IPS-18c (cell line): ENCODE measurements around the gene DMPK.

Source experiments
- H3K4me3 ChIP-seq: 2 replicates; pipeline ENCODE4 v1.7.0; 2013; ENCODE audit warnings: low read depth, mild to moderate bottlenecking, low read length, moderate library complexity; ENCODE audit not compliant: insufficient read depth
- H3K9me3 ChIP-seq: one replicate; pipeline ENCODE4 v1.6.1; 2013; ENCODE audit warnings: mild to moderate bottlenecking, low read length, moderate library complexity; ENCODE audit not compliant: control insufficient read depth, insufficient read depth

DMPK gene, protein sequence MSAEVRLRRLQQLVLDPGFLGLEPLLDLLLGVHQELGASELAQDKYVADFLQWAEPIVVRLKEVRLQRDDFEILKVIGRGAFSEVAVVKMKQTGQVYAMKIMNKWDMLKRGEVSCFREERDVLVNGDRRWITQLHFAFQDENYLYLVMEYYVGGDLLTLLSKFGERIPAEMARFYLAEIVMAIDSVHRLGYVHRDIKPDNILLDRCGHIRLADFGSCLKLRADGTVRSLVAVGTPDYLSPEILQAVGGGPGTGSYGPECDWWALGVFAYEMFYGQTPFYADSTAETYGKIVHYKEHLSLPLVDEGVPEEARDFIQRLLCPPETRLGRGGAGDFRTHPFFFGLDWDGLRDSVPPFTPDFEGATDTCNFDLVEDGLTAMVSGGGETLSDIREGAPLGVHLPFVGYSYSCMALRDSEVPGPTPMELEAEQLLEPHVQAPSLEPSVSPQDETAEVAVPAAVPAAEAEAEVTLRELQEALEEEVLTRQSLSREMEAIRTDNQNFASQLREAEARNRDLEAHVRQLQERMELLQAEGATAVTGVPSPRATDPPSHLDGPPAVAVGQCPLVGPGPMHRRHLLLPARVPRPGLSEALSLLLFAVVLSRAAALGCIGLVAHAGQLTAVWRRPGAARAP

DNA sequence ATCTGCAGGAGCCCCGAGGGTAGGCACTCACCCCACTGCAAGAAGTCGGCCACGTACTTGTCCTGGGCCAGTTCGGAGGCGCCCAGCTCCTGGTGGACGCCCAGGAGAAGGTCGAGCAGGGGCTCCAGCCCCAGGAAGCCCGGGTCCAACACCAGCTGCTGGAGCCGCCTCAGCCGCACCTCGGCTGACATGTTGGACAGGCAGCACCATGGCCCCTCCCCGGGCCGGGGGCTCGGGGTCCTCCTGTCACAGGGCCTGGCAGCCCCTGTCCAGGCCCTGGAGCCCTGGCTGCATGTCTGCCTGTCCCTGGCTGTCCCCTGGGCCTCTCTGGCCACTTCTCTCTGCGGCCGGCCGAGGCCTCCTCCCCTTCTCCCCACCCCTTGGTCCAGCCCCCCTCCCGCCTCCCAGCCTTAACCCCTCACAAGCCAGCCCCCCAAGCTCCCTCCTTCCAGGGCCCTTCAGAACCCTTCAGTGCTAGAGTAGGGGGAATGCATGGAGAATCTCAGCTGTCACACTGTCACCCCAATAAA is at the start of gene DMPK:
DMPK (minus strand) TSS at position 329 of the 530 bp plus-strand sequence; CDS start at position 191, 138 bp downstream.
- Histone ChIP-seq H3K4me3 (no peak within 1 kb of the TSS), H3K9me3 (no peaks in the 10 kb centered on the region)

DNA sequence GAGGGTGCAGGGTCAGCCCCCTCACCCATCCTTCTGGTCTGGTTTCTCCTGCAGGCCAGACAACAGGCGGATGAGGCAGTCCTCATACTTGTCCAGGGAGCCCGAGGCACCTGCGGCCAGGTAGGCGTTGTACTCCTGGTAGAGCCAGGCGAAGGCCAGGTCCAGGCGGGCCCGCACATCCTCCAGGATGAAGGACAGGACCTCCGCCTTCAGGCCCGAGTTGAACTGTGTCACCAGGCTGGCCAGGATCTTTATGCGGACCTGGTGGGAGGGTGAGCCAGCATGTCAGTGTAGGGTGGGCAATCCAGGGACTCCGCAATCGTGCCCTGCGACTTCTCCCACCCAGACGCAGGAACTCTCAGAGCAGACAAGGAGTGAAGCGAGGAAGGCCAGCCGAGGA is 46.7 kb upstream of the DMPK start:
- Histone ChIP-seq H3K9me3 (no peaks in the 10 kb centered on the region), H3K4me3 (no peak overlapping the region)

DNA sequence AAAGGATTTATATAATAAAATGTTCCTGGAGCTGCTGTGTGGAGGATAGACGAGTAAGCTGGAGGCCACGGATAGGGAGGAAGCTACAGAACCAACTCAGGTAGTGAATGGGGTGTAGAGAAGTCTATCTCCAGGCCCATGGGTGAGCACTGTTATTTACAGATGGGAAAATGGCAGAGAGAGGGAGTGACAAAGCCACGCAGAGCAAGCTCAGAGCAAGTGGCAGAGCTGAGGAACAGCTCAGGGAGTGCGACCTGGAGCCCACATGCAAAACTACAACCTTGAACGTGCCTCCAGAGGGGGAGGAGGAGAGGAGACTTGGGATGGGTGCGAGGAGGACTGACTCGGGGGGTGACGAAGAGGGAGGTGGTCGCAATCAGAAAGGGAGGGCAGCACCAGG is 46.2 kb upstream of the DMPK start:
- Histone ChIP-seq H3K4me3 (no peak overlapping the region), H3K9me3 (no peaks in the 10 kb centered on the region)

DNA sequence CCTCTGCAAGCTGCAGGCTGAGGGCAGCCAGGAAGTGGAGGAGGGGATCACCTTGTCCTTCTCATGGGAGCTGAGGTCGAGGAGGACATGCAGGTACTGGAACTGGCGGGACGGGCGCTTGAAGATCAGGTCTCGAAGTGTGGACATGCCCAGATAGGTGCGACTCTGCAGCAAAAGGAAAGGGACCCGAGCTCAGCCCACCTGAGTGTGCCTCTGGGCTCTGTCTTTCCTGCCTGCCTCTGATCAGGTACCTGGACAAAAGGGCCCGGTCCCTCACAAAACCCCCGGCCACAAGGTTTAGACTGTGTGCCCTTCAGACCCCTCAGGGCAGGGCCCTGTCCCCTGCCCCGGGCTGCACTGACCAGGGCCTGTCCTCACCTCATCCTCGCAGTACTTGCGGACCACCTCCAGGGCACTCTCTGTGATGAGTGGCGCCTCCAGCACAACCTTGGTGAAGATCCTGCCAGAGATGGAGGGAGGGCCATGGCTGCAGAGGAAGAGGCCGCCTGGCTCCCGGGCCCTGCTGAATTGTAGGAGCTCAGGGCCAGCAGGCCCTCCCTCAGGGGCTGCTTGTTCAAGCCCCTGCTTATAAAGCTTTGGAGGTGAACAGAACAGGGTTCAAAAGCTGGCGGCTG is 45.3 kb upstream of the DMPK start:
- H3K9me3 ChIP-seq = no peaks in the 10 kb centered on the region
- no peak overlapping the region for H3K4me3 ChIP-seq

DNA sequence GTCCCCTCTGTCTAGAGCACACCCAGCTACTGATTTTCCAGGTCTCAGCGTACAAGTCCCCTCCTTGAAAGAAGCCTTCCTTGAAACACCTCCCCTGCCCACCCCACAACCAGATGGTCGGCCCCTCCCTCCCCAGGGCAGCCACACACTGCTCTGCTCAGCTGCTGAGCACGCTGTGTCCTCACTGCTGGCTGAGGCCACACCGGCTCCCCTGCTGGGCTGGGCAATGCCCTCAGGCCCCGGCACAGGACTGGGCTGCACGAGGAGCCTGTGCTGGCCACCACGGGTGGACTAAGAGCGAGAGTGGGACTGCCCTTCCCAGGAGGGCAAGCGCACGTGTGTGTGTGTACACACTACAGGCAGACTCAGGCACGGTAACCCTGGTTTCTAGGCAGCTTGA is 44.6 kb upstream of the DMPK start:
- no peaks in the 10 kb centered on the region for H3K9me3 ChIP-seq
- H3K4me3 ChIP-seq = no peak overlapping the region

DNA sequence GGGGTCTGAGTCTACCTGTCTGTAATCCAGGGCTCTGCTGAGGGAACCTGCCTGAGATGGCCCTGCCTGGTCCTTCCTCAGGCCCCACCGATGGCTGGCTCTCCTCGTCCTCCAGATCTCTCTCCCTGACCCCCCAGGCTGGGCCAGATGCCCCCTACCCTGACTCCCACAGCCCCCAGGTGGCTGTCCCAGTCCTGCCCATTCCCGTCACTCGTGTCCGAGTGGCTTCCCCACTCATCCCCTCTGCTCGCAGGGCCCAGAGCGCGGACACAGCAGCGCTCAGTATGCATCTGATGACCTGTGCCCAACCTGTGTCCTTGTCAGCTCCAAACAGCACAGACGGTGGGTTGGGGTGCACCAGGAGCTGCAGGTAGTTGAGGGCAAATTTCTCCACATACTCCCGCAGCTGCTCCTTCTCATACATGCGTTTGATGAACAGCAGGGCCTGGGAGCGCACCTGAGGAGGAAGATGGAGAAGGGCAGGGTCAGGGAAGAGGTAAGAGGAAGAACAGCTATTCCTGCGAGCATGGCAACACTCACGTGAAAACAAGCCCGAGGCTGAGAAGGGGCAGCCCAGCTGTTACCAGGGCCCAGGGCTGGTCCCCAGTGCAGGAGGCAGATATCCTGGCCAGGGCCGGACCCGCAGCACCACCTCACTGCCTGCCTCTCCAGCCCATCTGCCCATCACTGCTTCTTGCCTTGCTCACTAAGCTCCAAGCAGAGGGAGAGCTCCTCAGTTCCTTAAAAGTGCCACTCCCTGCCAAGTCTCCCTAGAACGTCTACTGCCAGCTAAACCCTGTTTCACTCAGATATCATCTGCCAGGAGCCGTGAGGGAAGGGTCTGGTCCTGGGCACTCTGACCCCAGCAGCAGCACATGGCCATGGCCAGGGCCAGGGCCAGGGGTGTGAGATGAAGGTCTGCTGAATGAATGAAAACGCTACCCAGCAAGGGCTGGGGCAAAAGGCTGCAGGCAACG is 43.9 kb upstream of the DMPK start:
- H3K4me3 ChIP-seq = no peak overlapping the region
- no peaks in the 10 kb centered on the region for H3K9me3 ChIP-seq

DNA sequence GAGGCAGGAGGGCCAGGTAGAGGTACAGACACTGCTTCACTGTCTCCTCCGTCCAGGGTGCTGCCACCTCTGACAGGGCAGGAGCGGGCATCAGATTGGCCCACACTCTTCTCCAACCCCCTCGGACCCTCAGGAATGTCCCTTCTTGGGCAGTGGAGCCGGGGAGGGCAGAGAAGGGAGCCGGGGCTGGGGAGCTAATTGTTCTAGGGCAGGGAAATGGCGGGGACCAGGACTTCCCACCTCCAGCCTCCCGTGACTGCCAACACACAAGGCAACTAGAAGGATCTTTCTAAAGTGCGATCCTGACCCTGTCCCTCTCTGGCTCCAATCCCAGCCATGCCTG is 42.9 kb upstream of the DMPK start:
- H3K9me3 ChIP-seq = no peaks in the 10 kb centered on the region
- no peak overlapping the region for H3K4me3 ChIP-seq

DNA sequence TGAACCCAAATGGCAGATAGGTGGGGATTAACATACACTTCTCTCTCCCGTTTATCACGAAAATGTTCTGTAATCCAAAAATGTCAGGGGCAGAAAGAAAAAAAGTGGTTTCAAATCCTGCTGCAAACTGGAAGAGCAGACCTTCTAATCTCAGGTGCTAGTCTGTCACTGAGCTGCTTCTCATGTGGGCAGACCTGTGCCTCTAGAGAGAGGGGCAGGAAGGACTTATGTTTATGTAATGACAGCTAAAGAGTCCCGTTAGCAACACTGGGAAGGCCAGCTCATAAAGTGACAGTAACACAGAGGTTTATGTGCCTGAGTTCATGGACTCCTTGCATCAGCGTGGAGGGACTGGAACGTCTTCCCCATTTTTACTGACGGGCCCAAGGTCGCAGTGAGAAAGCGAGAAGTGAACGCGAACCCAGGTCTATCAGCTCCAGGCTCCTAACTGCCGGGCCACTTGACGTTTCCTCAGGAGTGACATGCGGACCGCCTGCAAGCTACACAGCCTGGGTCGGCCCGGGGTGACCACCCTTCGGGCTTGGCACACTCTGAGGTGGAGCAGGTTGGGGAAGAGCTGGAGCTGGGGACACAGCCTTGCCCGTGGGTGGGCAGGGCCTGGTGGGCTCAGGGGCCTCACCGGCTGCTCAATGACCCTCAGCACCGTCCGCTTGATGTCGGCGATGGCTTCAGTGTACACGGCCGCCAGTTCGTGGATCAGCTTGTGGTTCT is 42.4 kb upstream of the DMPK start:
- H3K9me3 ChIP-seq = no peaks in the 10 kb centered on the region
- no peak overlapping the region for H3K4me3 ChIP-seq

DNA sequence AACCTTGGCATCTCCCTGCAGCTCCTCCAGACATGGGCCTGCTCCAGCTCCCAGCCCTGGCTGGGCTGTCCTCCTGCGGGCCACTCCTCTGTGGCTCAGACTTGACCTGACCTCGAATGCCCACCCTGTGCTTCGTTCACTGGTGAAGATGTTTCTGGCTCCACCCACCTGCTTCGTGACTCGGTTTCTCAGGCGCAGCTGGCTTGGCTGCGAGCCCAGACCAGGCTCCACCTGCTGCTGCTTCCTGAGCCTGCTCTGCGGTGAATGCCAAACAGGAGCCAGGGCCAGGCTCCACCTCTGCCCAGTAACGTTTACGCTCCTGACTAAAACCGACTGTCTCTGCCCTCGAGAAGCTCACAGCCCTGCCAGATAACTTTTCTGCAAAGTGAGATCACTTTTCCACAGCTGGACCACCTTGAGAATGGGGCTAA is 41.8 kb upstream of the DMPK start:
- Histone ChIP-seq H3K4me3 (no peak overlapping the region), H3K9me3 (no peaks in the 10 kb centered on the region)

DNA sequence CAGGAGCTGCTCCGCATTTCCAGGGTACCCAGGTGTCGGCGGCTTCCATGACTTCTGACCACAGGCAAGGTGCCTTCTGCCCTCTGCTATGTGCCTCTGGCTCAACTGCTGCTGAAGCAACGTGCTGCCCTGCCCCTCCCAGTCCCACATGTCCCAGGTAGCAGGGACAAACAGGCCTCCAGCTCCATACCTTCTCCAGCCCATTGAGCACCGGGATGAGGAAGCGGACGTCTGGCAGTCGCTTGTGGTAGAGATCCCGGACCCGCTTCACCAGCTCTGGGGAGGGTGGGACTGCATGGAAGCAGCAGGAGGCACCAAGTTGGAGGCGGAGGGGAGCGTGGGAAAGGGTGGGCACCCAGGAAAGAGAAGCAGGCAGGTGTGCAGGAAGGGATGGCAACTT is 40.9 kb upstream of the DMPK start:
- Histone ChIP-seq H3K4me3 (no peak overlapping the region), H3K9me3 (no peaks in the 10 kb centered on the region)

DNA sequence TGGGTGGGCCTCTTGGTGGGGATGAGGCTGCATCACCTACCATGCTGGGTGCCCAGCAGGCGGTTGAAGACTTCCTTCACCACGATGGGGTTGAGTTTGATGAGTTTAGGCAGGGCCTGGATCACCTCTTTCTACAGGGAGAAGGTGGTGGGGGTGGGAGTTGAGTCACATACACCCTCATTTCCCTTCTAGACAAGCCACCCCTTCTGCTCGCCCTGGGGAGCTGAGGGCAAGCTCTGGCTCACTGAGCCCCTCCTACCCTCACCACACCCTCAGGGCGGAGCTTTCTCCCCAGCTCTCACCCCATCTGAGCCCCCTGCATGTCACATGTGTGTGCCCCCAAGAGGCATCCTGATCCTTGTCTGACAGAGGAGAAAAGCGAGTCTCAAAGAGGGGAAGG is 40.4 kb upstream of the DMPK start:
- no peaks in the 10 kb centered on the region for H3K9me3 ChIP-seq
- no peak overlapping the region for H3K4me3 ChIP-seq

DNA sequence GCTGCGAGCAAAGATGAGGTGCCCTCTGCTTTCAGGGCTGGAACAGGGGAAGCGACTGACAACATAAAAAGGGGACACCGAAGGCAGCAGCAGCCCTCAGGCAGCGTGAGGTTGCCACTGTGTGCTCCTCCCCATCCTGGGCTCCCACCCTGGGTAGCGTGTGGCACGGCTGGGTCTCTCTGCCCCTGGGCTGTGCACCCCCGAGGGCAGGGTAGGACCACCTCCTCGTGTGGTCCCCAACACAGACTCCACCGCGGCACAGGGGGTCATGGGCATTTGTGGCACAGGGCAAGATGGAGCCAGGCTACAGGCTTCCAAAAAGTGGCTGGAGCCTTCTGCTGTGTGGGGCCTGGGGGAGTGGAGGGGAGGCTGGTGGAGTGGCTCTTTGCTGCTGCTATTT is 39.3 kb upstream of the DMPK start:
- Histone ChIP-seq H3K4me3 (no peak overlapping the region), H3K9me3 (no peaks in the 10 kb centered on the region)

DNA sequence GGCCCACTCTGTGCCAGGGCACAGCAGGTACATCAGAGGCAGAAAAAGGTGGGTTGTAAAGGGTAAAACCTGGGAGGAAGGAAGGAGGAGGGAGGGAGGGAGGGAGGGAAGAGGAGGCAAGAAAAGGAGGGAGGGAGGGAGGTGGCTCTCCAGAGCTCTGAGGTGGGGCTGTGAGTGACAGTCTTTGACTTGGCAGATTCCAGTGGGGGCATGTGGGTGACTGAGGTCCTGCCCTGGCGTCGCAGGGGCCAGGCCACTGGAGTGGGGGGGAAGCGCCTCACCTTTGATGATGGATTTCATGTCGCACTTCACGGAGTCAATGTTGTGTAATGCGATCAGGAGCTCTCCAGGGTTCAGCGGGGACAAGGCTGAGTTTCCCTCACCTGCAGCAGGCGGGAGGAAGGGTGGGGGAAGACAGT is 38.8 kb upstream of the DMPK start:
- H3K9me3 ChIP-seq = no peaks in the 10 kb centered on the region
- no peak overlapping the region for H3K4me3 ChIP-seq

DNA sequence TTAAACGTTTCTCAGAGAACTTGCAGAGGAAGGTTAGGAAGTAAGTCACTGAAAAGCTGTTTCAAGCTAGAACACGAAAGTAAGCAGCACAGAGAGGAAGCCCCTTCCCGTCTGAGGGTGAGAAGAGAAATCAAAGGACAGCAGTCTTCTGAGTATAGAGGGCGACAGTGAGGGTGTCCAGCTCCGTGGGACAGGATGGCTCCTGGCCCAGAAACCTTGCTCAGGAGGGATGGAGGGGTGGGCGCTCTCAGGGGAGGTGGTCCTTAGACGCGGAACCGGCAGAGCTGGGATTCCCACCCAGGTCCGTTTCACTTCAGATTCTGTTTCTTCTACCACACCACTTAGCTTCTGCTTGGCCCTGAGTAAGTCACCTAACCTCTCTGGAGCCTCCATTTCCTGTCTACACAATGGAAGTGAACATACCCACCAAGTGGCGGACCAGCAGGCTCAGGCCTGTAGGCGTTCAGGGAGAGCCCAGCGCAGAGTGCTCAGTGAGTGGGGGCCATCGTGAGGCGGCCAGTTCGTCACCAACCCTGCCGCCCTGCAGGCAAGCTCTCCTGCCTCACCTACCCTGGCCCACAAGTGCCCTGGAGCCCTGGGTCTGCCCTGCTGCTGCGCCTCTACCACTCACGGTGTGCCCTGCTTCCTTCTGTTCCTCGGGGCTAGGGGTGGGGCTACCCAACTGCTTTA is 38.3 kb upstream of the DMPK start:
- H3K9me3 ChIP-seq = no peaks in the 10 kb centered on the region
- H3K4me3 ChIP-seq = no peak overlapping the region

DNA sequence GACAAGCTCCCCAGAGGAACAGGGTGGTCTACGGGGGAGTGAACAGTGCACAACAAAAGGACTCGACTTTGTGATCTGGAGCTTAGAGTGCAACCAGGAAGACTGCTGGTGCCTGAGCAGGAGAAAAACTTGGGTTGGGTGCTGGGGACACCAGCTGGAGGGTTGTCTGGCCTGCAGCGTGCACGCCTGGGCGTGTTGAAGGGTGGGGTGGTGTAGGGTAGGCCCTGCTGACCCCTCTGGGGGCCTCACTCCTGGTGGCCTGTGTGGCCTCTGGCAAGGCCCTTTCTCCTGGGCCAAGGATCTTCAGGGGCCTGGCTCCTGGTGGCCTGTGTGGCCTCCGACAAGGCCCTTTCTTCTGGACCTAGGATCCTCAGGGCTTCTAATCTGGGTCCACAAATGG is 37.5 kb upstream of the DMPK start:
- Histone ChIP-seq H3K4me3 (no peak overlapping the region), H3K9me3 (no peaks in the 10 kb centered on the region)

DNA sequence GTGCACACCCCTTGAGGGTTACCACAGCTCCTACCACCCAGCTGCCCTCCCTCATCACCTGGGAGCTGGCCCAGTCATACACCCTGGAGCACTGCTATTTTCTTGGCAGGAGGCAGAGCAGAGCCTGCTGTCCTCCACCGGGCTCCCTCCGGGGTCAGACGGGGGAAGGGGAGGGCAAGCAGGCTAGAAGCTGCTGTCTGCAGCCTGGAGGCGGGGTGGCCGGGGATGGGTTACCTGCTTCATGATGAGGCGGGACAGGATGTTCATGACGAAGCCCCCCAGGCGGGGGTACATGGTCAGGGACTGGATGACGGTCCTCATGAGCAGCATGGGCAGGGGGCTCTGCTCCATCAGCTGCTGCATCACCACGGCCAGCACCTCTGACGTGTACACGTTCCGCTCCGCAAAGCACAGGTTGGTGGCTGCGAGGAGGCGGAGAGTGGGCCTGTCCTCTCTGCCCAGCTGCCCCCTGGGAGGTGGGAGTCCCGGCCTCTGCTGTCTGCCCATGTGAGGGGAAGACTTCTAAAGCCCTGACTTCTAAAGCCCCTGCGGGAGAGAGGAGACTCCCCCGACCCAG is 35.5 kb upstream of the DMPK start:
- Histone ChIP-seq H3K9me3 (no peaks in the 10 kb centered on the region), H3K4me3 (no peak overlapping the region)
